ENCODE data around the gene PLA2G2F.

The PLA2G2F gene

GRCh38 chr1:20141466-20141865 is 2.3 kb downstream of the PLA2G2F start:
- H3K4me3 ChIP-seq (ENCODE audit: low read depth, low read length), result no peak overlapping the region

GRCh38 chr1:20142001-20142710 is 3.0 kb downstream of the PLA2G2F start:
- H3K4me3 ChIP-seq (ENCODE audit: low read depth, low read length), result no peak overlapping the region

GRCh38 chr1:20143318-20143717 is 4.2 kb downstream of the PLA2G2F start:
- no peak overlapping the region for H3K4me3 ChIP-seq (ENCODE audit: low read depth, low read length)

- no peak overlapping the region for H3K4me3 ChIP-seq (ENCODE audit: low read depth, low read length)
These were observed 4.8 kb downstream of the PLA2G2F start for GRCh38 chr1:20143734-20144565.

GRCh38 chr1:20147846-20148570 is 8.9 kb downstream of the PLA2G2F start:
- no peak overlapping the region for H3K4me3 ChIP-seq (ENCODE audit: low read depth, low read length)

GRCh38 chr1:20148571-20149500 is 9.7 kb downstream of the PLA2G2F start:
- no peak overlapping the region for H3K4me3 ChIP-seq (ENCODE audit: low read depth, low read length)

GRCh38 chr1:20149601-20150325 is 10.6 kb downstream of the PLA2G2F start:
- no peak overlapping the region for H3K4me3 ChIP-seq (ENCODE audit: low read depth, low read length)

GRCh38 chr1:20150326-20150705 is 11.2 kb downstream of the PLA2G2F start:
- no peak overlapping the region for H3K4me3 ChIP-seq (ENCODE audit: low read depth, low read length)

- no peak overlapping the region for H3K4me3 ChIP-seq (ENCODE audit: low read depth, low read length)
These were observed 11.8 kb downstream of the PLA2G2F start for GRCh38 chr1:20150969-20151368.

- H3K4me3 ChIP-seq (ENCODE audit: low read depth, low read length), result no peak overlapping the region
These were observed 12.9 kb downstream of the PLA2G2F start for GRCh38 chr1:20151906-20152598.

- no peak overlapping the region for H3K4me3 ChIP-seq (ENCODE audit: low read depth, low read length)
These were observed 13.4 kb downstream of the PLA2G2F start for GRCh38 chr1:20152599-20152930.

GRCh38 chr1:20153000-20153418 is 13.9 kb downstream of the PLA2G2F start:
- no peak overlapping the region for H3K4me3 ChIP-seq (ENCODE audit: low read depth, low read length)

GRCh38 chr1:20154301-20154831 is 15.2 kb downstream of the PLA2G2F start:
- no peak overlapping the region for H3K4me3 ChIP-seq (ENCODE audit: low read depth, low read length)

- H3K4me3 ChIP-seq (ENCODE audit: low read depth, low read length), result no peak overlapping the region
These were observed 19.4 kb downstream of the PLA2G2F start for GRCh38 chr1:20158358-20159070.

- no peak overlapping the region for H3K4me3 ChIP-seq (ENCODE audit: low read depth, low read length)
These were observed 20.9 kb downstream of the PLA2G2F start for GRCh38 chr1:20160034-20160433.

- no peak overlapping the region for H3K4me3 ChIP-seq (ENCODE audit: low read depth, low read length)
These were observed 25.6 kb downstream of the PLA2G2F start for GRCh38 chr1:20164694-20165202.

- H3K4me3 ChIP-seq (ENCODE audit: low read depth, low read length), result no peak overlapping the region
These were observed 26.4 kb downstream of the PLA2G2F start for GRCh38 chr1:20165522-20165951.

- no peak overlapping the region for H3K4me3 ChIP-seq (ENCODE audit: low read depth, low read length)
These were observed 26.9 kb downstream of the PLA2G2F start for GRCh38 chr1:20166051-20166450.

Measured in iPS-11a (cell line).